Hepatocyte (in vitro differentiated cells): ENCODE data around the gene FOXL2NB. TPM values are rescaled to one million over a fixed set of nuclear protein-coding genes. Genes with fewer than 3 reads are reported as not detected.

Experiments used
- DNase-seq: peaks from one replicate; pipeline ENCODE4 v3.0.0-alpha.2; 2016; ENCODE audit warnings: low spot score
- H2AFZ ChIP-seq: fragments of 200-600 bp; sonication (generic); 2 replicates; pipeline ENCODE4 v1.6.0; 2016; ENCODE audit warnings: antibody characterized with exemption, mild to moderate bottlenecking
- H3K27ac ChIP-seq: fragments of 200-600 bp; sonication (generic); 2 replicates; pipeline ENCODE4 v1.5.1; 2016; ENCODE audit warnings: mild to moderate bottlenecking
- H3K27me3 ChIP-seq: fragments of 200-600 bp; sonication (generic); 2 replicates; pipeline ENCODE4 v1.6.1; 2016
- H3K36me3 ChIP-seq: fragments of 200-600 bp; sonication (generic); replicated peaks from 2 replicates; pipeline ENCODE4 v1.5.1; 2016; ENCODE audit warnings: low read depth; ENCODE audit not compliant: insufficient read depth
- H3K4me1 ChIP-seq: fragments of 200-600 bp; sonication (generic); 2 replicates; pipeline ENCODE4 v1.5.1; 2016; ENCODE audit warnings: mild to moderate bottlenecking, moderate library complexity; ENCODE audit not compliant: insufficient read depth
- H3K4me2 ChIP-seq: fragments of 200-600 bp; sonication (generic); 2 replicates; pipeline ENCODE4 v1.6.0; 2016
- H3K4me3 ChIP-seq: fragments of 200-600 bp; sonication (generic); 2 replicates; pipeline ENCODE4 v1.5.1; 2016; ENCODE audit warnings: mild to moderate bottlenecking
- H3K79me2 ChIP-seq: fragments of 200-600 bp; sonication (generic); 2 replicates; pipeline ENCODE4 v1.6.0; 2017; ENCODE audit warnings: mild to moderate bottlenecking
- H3K9me2 ChIP-seq: fragments of 200-600 bp; sonication (generic); replicated peaks from 2 replicates; pipeline ENCODE4 v1.6.0; 2017; ENCODE audit warnings: mild to moderate bottlenecking; ENCODE audit not compliant: insufficient read depth
- H3K9me3 ChIP-seq: fragments of 200-600 bp; sonication (generic); 2 replicates; pipeline ENCODE4 v1.5.1; 2016; ENCODE audit warnings: low read depth, mild to moderate bottlenecking
- H4K20me1 ChIP-seq: fragments of 200-600 bp; sonication (generic); 2 replicates; pipeline ENCODE4 v1.6.0; 2016; ENCODE audit warnings: mild to moderate bottlenecking; ENCODE audit not compliant: insufficient read depth, poor library complexity, severe bottlenecking
- CTCF ChIP-seq: fragments of 200-600 bp; sonication (generic); IDR thresholded peaks from 2 replicates; pipeline ENCODE4 v1.5.1; 2016; ENCODE audit warnings: antibody characterized with exemption, mild to moderate bottlenecking; ENCODE audit not compliant: poor library complexity
- EZH2 ChIP-seq: fragments of 200-600 bp; sonication (generic); IDR thresholded peaks from 2 replicates; pipeline ENCODE4 v1.6.1; 2016; ENCODE audit warnings: antibody characterized with exemption, mild to moderate bottlenecking, borderline replicate concordance
- EZH2phosphoT487 ChIP-seq: fragments of 200-600 bp; sonication (generic); IDR thresholded peaks from one replicate; pipeline ENCODE4 v1.6.1; 2018; ENCODE audit warnings: antibody characterized with exemption, mild to moderate bottlenecking, low read depth, moderate library complexity; ENCODE audit not compliant: unreplicated experiment, severe bottlenecking
- WGBS: methylation state at CpG from one replicate; pipeline ENCODE4 v1.1.6; 2016; ENCODE audit warnings: low lambda C conversion rate; ENCODE audit errors: missing lambda C conversion rate; 5-methylcytosine and 5-hydroxymethylcytosine counted together
- polyA plus RNA-seq: library from polyadenylated mRNA; unstranded; fragments of >200 nt; fragmentation: Nextera tagmentation; extraction: Ambion mirVana; gene quantifications from 2 replicates; pipeline ENCODE4 v1.2.1, GENCODE V29; 2016
- total RNA-seq: library from RNA; depleted of rRNA; stranded (reverse); fragments of >200 nt; gene quantifications from 2 replicates; pipeline ENCODE4 v1.2.3, GENCODE V29; 2014

Gene FOXL2NB
- total and polyA plus RNA-seq, 2 experiments from 2014 or later: not detected

GRCh38 chr3:138945709-138946662 is 1.0 kb upstream of the FOXL2NB start:
- TF ChIP-seq CTCF: peak; percentile 17
- TF ChIP-seq EZH2phosphoT487: peak; percentile 91
- peak; percentile 88 for TF ChIP-seq EZH2
- Histone ChIP-seq H3K36me3 (no peaks in the 10 kb centered on the region), H3K9me3 (no peaks in the 10 kb centered on the region), H3K9me2 (no peaks in the 10 kb centered on the region), H3K4me2 (peak overlapping the region; percentile 94), H3K4me1 (peaks cover 35% of the 10 kb centered on the region), H3K27ac (no peak overlapping the region), H4K20me1 (no peaks in the 10 kb centered on the region), H2AFZ (peak overlapping the region; percentile 46), H3K4me3 (peak overlapping the region; percentile 29), H3K79me2 (no peaks in the 10 kb centered on the region), H3K27me3 (peaks cover 97% of the 10 kb centered on the region)
- WGBS: 2% methylated on average over 55 of the region's 120 CpGs
- peak; percentile 29 for DNase-seq

GRCh38 chr3:138947495-138948121 is 591 bp downstream of the FOXL2NB start:
- Histone ChIP-seq H3K9me2 (no peaks in the 10 kb centered on the region), H4K20me1 (no peaks in the 10 kb centered on the region), H2AFZ (peak overlapping the region; percentile 46), H3K4me3 (no peak overlapping the region), H3K27me3 (peaks cover 97% of the 10 kb centered on the region), H3K36me3 (no peaks in the 10 kb centered on the region), H3K9me3 (no peaks in the 10 kb centered on the region), H3K4me2 (peak overlapping the region; percentile 94), H3K4me1 (peaks cover 35% of the 10 kb centered on the region), H3K79me2 (no peaks in the 10 kb centered on the region), H3K27ac (no peak overlapping the region)
- TF ChIP-seq EZH2 (no peak), EZH2phosphoT487 (peak; percentile 13), CTCF (no peak)
- WGBS: 9% methylated on average over 21 of the region's 21 CpGs
- DNase-seq: no peak

DNA sequence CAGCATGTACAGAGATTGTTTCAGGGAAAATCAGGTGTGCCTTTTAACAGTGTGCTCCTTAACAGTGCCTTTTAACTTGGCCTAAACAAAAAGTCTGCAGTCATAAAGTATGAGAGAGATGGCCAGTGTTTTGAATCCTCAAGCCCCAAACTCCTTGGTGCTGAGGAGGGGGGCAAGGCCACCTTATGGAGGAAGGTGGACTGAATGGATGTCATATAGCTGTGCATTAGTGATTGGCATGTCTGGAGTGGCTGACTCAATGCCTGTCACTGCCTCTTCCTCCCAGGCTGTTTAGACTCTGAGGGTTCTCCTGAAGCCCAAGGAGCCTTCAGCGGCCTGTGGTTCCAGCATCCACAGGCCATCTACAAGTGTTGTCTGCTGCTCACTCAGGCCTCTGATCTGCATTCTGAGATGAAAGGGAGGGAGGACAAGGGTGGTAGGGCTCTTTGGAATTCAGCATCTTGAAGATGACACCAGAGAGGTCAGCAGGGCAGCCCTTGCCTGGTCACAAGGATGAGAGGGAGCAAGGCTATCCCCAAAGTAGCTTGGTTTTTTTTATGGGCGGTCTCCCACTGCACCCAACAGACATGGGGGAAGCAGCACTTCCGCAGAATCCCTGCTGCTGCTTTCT is 1.5 kb downstream of the FOXL2NB start:
- Histone ChIP-seq H3K27ac (no peak overlapping the region), H2AFZ (no peak overlapping the region), H3K79me2 (no peaks in the 10 kb centered on the region), H3K4me3 (no peak overlapping the region), H3K27me3 (peaks cover 97% of the 10 kb centered on the region), H3K9me3 (no peaks in the 10 kb centered on the region), H3K4me2 (no peak overlapping the region), H3K36me3 (no peaks in the 10 kb centered on the region), H4K20me1 (no peaks in the 10 kb centered on the region), H3K9me2 (no peaks in the 10 kb centered on the region), H3K4me1 (peaks cover 35% of the 10 kb centered on the region)
- no peak for DNase-seq
- WGBS: 47% methylated on average over 3 of the region's 3 CpGs
- TF ChIP-seq EZH2phosphoT487: peak; percentile 43
- no peak for TF ChIP-seq EZH2
